Measurements from ENCODE around the gene OR2T1. TPM values are rescaled to one million over a fixed set of nuclear protein-coding genes. Genes with fewer than 3 reads are reported as not detected.

The OR2T1 gene
- total and polyA plus RNA-seq, 9 donors: not detected

- TF ChIP-seq, protein P1, sequence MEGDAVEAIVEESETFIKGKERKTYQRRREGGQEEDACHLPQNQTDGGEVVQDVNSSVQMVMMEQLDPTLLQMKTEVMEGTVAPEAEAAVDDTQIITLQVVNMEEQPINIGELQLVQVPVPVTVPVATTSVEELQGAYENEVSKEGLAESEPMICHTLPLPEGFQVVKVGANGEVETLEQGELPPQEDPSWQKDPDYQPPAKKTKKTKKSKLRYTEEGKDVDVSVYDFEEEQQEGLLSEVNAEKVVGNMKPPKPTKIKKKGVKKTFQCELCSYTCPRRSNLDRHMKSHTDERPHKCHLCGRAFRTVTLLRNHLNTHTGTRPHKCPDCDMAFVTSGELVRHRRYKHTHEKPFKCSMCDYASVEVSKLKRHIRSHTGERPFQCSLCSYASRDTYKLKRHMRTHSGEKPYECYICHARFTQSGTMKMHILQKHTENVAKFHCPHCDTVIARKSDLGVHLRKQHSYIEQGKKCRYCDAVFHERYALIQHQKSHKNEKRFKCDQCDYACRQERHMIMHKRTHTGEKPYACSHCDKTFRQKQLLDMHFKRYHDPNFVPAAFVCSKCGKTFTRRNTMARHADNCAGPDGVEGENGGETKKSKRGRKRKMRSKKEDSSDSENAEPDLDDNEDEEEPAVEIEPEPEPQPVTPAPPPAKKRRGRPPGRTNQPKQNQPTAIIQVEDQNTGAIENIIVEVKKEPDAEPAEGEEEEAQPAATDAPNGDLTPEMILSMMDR (IDR thresholded peaks at IDR 0.05): no peak
- TF ChIP-seq POLR2A (IDR thresholded peaks at IDR 0.05) (no peak), EP300 (IDR thresholded peaks at IDR 0.05) (no peak)
- no peaks in the 10 kb centered on the region for H3K4me1 ChIP-seq (ENCODE audit: insufficient read depth)
- H3K27me3 ChIP-seq: no peaks in the 10 kb centered on the region
- DNase-seq: no peak
- 71 to 79% (median 73%) methylated on average over 5 of the region's 5 CpGs for WGBS, 3 donors
- H3K9me3 ChIP-seq: no peaks in the 10 kb centered on the region
- no peaks in the 10 kb centered on the region for H3K36me3 ChIP-seq
- no peak overlapping the region for H3K4me3 ChIP-seq
- intact Hi-C loops (cut with DNase I): no loop called here
- no peak overlapping the region for H3K27ac ChIP-seq
Measured at GRCh38 chr1:248372394-248372793, 30.5 kb upstream of the OR2T1 start.

DNA sequence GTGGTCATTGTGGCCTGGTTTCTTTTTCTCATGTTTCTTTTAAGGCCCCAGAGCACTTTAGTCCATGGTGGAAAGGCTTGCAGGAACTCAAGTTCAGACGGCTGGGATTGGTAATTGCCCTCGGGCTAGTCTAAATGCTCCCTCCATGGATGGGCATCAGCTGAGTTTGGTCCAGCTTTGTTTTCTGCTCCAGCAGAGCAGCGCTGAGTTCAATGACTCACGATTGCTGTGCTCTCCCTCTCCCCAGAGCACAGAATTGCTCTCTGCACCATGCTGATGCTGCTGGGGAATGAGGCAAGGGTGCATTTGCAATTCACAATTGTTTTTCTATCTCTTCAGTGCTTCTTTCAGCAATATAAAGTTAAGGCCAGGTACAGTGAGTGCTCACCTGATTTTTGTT lies 29.1 kb upstream of the OR2T1 start:
- WGBS, 3 donors: 59 to 83% (median 79%) methylated on average over 4 of the region's 4 CpGs

GRCh38 chr1:248375446-248375845 lies 27.4 kb upstream of the OR2T1 start, which contains the start of gene OR2T6:
Gene OR2T6, plus strand, starts transcription at chr1:248375746. Its CDS starts 11,863 bp downstream, at chr1:248387609.
- H3K27ac ChIP-seq: no peak within 1 kb of the TSS
- DNase-seq: no peak
- no peaks in the 10 kb centered on the region for H3K36me3 ChIP-seq
- no peaks in the 10 kb centered on the region for H3K4me1 ChIP-seq (ENCODE audit: insufficient read depth)
- intact Hi-C loops (cut with DNase I): no loop called here
- H3K9me3 ChIP-seq: no peaks in the 10 kb centered on the region
- no peaks in the 10 kb centered on the region for H3K27me3 ChIP-seq
- no peak for TF ChIP-seq EP300 (IDR thresholded peaks at IDR 0.05)
- TF ChIP-seq, protein P1 (IDR thresholded peaks at IDR 0.05): no peak
- TF ChIP-seq POLR2A (IDR thresholded peaks at IDR 0.05): no peak
- H3K4me3 ChIP-seq: no peak within 1 kb of the TSS

More for the DNA sequence above, 29.1 kb upstream of the OR2T1 start:
- TF ChIP-seq EP300 (IDR thresholded peaks at IDR 0.05): no peak
- TF ChIP-seq, protein P1 (IDR thresholded peaks at IDR 0.05): no peak
- no peak for TF ChIP-seq POLR2A (IDR thresholded peaks at IDR 0.05)
- no peak for DNase-seq
- H3K36me3 ChIP-seq: no peaks in the 10 kb centered on the region
- no peaks in the 10 kb centered on the region for H3K27me3 ChIP-seq
- no peaks in the 10 kb centered on the region for H3K4me1 ChIP-seq (ENCODE audit: insufficient read depth)
- no peak overlapping the region for H3K27ac ChIP-seq
- intact Hi-C loops (cut with DNase I): no loop called here
- H3K9me3 ChIP-seq: no peaks in the 10 kb centered on the region
- H3K4me3 ChIP-seq: no peak overlapping the region

DNA sequence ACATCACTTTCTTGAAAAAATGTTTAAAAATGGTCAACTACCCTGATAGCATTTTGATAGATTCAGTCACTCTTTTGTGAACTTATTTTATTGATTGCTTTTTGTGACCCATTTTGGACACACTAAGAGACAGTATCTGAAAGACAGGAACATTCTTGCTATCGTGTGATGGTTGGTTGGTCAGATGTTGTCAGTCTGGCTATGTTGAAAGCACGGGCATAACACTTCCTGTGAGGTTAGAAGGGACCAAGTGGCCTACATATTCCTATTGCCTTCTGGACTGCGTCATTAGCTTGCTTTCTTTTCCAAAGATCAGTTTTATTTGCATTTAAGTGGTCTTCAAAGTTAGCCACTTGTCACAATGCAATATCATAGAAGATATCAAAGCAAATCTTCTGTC lies 25.9 kb upstream of the OR2T1 start:
- H3K4me1 ChIP-seq (ENCODE audit: insufficient read depth): no peaks in the 10 kb centered on the region
- H3K4me3 ChIP-seq: no peak overlapping the region
- TF ChIP-seq EP300 (IDR thresholded peaks at IDR 0.05) (no peak), POLR2A (IDR thresholded peaks at IDR 0.05) (no peak)
- TF ChIP-seq, protein P1 (IDR thresholded peaks at IDR 0.05): no peak
- intact Hi-C loops (cut with DNase I): no loop called here
- H3K9me3 ChIP-seq: no peaks in the 10 kb centered on the region
- H3K27me3 ChIP-seq: no peaks in the 10 kb centered on the region
- no peaks in the 10 kb centered on the region for H3K36me3 ChIP-seq
- H3K27ac ChIP-seq: no peak overlapping the region
- no peak for DNase-seq
- 54 to 64% (median 59%) methylated on average over 3 of the region's 3 CpGs for WGBS, 3 donors

Measured in ovary (tissue), 9 donors.